HG02678 (cell line): ENCODE results near the gene TUBB6.

Experiments used
- ATAC-seq: cut with Tn5 transposase; IDR thresholded peaks from one replicate; pipeline ENCODE4 v1.9.1; 2021; ENCODE audit warnings: mild to moderate bottlenecking, moderate library complexity; ENCODE audit not compliant: unreplicated experiment

Gene TUBB6

DNA sequence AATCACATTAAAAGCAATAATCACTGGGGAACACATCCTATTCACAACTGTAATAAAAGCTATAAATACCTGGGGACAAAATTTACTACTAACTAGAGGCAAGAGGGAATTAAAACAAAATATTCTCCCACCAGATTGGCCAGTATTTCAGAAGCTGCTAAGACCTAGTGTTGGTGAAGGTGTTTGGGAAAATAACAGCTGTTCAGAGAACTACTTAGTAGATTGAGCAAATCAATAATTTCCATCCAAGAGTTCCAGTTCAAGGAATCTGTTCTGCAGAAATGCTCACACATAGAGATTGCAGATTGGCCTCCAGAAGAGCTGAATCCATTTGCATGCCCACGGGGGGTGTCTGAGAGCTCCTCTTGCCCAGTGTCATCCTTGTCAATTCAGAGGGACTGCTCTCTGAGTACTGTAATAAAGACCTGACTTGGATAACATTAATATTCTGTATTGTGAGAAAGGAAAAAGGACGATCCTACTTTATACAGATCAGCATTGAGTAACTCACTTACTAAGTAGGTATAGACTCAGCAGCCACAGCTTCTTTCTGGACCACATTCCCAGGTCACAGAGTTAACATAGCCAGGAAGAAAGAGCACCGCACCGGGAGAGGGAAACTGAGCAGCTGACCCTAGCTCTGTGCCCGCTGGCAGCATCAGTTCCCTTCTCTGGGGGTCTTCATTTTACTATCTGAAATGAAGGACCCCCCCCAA lies 5.6 kb downstream of the TUBB6 start:
- ATAC-seq, result no peak

DNA sequence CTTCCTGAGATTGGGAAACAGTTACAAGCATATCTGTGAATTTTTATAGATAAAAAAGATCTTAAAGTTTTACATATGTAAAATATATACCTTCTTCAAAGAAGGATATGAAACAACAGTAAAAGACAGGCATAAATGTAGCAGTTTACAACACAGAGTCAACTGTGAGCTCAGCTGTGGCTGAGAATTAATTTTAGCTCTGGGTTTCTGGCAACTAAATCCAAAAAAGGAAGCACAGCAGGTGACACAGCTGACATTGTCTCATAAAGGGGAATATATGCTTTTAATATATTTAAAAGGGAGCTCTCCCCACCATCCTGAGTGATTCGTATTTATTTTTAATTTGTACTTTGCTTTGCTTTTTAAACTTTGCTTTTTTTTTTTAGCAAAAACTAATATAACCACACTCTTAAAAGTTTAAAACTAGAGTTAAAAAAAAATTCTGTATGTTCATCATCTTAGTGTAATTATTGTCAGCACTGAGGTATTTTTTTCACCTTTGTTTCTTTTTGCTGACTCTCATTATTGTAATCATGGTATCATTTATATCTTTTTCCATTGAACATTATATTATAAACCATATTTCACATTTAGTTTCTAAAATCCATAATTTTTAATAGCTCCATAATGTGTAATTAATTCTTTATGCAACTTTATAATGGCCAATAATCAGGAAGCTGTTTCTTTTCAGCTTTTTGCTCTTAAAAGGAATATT lies 6.7 kb downstream of the TUBB6 start:
- peak; percentile 42 for ATAC-seq

GRCh38 chr18:12315490-12315889 lies 7.4 kb downstream of the TUBB6 start:
- no peak for ATAC-seq

DNA sequence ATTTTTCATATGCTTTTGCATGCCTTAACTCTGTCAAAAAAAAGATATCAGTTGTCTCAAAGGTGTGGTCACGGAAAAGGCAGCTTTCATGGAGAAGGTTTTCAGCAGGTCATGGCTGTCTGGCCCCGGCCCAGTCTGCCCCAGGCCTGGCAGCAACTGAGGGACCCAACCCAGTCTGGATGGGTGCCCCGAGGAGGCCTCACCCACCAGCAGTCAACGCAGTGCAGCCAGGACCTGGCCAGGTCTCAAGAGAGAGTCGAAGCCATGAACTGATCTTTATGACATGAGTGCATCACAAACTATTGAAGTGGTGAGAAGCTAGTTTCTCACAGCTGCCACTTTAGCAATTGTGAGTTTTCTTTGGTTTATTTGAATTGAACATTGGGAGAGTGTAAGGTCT lies 7.9 kb downstream of the TUBB6 start:
- ATAC-seq, result no peak

DNA sequence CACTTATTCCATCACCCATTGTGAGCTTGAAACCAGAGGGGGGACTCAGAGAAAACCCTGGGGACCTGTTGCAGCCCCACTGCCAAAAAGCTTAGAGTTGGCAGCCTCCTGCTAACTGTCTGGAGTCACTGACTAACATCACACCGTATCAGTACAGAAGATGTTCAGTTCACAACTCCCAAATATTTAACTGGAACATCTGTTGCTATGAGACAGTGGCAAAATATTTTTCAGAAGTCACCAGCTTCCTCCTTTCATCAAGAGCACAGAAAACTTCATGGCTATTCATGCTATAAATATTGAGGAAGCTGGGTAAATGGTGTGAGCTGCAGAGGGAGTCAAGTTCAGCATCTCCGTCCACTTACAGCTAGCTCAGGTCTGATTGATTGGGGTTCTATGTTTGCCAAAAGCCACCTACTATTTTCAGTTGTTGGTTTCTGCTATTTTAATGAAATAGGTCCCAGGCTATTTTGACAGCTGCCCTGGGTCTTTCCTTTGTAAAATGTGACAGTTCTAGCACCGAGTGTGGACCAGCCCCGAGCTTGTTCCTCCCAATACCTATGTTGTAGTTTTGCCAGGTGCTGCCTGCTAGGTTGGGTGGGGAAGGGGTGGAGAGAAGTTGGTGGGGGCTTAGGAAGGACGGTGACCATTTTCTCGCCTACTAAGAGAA lies 9.8 kb downstream of the TUBB6 start:
- no peak for ATAC-seq

- ATAC-seq, result no peak
Observed at GRCh38 chr18:12318334-12318697, 10.3 kb downstream of the TUBB6 start.

DNA sequence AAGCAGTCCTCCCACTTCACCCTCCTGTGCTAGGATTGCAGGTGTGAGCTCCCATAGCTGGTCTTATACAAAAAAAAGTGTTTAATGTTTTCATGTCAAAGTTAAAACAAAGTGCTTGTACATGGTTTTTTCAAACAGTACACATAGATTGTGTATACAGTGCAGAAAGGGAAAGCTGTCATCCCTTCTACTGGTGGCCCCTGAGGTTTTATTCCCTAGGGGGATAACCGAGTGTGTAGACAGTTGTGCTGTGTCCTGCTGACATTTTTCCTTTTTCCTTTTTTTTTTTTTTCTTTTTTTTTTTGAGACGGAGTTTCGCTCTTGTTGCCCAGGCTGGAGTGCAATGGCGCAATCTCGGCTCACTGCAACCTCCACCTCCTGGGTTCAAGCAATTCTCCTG lies 10.8 kb downstream of the TUBB6 start:
- no peak for ATAC-seq

- ATAC-seq, result peak; percentile 80
Observed at GRCh38 chr18:12321333-12321732, 13.3 kb downstream of the TUBB6 start.

GRCh38 chr18:12324991-12325725 lies 17.1 kb downstream of the TUBB6 start:
- ATAC-seq, result no peak

- ATAC-seq, result no peak
Observed at GRCh38 chr18:12325726-12326245, 17.7 kb downstream of the TUBB6 start.

DNA sequence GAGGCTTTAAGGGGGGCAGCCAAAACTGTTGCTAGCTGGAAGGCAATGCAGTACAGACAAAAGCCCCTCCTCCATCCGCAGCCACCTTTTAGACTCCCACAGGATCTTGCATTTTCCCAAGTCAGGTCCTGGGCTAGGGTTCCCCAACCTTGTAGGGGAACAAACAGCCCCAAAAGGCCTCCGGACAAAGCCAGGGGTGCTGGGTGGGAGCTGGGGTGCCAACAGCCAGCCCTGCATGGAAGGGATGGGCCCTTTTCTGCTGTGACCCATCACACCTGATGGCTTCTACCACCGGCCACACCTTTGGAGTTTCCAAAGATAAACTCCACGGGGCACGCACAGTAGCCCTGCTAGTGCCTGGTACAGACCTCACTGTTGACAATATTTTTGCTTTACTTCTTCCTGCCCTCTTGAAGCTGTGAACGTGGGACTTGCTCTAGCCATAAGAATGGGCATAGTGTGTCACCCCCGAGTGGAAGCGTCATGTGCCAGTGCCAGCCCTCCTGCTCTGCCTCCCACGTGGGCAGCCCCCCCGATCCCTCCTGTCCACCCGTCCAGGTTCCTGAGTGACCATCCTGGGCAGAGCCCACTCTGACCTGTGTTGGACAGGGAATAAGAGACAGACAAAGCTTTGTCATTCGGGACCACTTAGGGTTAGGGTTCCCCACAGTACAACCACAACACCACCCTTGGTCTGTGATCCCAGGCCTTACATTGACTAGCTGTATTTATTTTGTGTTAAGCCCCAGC lies 18.8 kb downstream of the TUBB6 start:
- ATAC-seq, result no peak

GRCh38 chr18:12327510-12328178 lies 19.6 kb downstream of the TUBB6 start:
- no peak for ATAC-seq

DNA sequence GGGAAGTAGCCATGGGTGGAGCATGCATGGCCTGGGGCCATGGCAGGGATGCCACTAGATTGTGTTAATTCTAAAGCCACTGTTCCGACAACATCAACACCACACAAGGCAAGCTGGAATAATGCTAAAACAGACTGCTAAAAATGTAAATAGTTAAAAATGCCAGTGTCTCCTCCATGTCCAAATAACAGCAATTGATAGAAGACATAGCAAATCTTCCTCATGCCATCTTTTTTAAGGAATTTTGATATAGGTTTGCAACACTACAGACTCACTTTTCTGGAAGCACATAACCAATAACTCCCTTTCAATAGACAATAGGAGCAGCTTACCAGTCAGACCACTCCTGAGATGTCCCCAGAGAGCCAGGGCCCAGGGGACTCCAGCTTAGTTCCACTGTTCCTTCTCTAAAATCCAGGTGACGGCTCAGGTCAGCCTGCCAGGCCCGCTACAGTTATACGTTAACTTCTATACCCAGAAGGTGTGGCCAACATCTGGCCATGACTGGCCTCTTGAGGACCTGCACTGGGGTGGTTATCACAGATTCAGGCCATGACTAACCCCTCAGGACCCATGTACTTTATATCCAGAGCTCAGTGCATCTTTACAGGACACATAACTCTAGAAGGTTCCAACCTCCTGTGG lies 20.3 kb downstream of the TUBB6 start:
- no peak for ATAC-seq

DNA sequence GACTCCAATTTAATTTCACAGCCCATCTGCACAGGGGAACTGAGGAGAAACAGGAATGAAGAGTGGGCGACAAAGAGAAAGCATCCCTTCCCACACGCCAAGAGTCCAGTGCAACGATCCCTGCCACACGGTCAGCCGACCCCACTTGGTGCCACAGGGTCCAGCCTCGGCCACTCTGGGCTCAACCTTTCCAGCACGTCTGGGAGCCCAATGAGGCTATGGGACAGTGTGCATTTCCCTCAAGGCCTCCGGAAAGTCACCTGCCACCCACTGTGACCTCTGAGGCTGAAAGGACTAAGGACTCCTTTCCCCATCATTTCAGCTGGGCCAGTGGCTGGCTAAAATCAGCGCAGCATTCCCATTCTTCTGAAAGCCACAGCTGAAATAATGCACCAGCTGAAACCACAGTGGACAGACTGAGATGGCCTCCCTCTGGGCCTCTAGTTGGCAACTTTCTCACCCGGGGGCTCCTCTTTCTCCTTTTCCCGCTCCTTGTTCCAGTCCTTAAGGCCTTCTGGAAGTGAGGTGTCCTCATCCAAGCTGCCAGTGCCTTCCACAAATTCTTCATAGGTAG lies 21.2 kb downstream of the TUBB6 start:
- no peak for ATAC-seq

DNA sequence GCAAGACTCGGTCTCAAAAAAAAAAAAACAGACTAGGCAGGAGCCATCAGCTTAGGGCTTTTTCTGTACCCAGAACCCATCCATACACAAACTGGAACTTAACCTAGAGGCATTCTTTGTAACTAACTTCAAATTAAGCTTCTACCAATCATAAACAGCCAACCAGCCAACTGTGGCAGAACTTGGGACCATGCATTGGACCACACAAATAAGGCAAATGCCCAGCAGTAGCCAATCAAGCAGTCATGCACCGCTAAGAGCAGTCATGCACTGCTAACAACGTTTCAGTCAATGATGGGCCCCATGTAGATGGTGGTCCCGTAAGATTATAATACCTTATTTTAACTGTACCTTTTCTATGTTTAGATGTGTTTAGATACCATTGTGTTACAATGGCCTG lies 22.7 kb downstream of the TUBB6 start:
- no peak for ATAC-seq

DNA sequence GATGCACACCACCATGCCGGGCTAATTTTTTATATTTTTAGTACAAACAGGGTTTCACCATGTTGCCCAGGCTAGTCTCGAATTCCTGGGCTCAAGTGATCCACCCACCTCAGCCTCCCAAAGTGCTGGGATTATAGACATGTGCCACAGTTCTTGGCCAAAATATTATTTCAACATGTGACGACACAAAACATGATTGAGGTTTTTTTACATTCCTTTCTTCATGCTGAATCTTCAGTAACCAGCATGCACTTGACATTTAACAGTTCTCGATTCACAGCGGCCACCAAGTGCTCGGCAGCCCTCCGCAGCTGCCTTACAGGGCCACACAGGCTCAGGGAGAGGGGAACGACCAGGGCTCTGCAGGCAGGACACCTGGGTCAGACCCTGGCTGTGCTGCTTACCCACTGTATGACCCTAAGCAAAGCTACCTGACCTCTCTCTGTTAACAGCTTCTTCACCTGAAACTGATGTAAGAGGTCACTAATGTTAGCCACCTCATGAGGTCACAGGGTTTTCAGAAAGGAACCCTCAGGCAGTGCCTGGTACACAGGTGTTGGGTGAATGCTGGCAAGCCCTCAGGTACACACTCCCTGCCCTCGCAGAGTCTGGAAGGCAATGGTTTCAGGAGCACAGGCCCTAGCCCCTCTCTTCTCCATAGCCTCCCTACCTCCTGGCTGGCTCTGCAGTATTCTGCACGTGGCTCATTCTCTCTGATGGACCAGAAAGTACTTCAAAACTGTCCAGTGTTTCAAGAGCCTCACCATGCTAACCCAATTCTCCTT lies 25.7 kb downstream of the TUBB6 start:
- ATAC-seq, result no peak

- no peak for ATAC-seq
Observed at GRCh38 chr18:12334366-12334808, 26.3 kb downstream of the TUBB6 start.

DNA sequence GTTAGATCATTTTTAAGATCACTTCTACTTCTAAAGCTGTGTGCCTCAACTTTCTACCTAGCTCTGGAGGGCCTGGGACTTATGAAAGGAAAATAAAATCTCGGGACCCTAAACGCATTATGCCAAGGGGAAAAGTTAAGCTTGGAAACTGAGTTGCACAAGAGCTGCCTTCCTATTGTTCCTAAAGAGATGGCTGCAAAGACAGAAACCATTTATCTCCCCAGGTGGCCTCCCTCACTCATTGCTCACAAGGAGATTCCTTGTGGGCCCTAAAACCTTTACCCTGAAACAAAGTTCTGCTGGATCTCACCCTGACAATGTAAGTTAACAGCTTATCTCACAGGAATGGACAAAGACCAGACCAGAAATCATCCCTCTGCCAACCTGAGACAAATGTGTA lies 26.8 kb downstream of the TUBB6 start:
- ATAC-seq, result no peak
